ENCODE results near the gene NKAIN4.

The NKAIN4 gene

DNA sequence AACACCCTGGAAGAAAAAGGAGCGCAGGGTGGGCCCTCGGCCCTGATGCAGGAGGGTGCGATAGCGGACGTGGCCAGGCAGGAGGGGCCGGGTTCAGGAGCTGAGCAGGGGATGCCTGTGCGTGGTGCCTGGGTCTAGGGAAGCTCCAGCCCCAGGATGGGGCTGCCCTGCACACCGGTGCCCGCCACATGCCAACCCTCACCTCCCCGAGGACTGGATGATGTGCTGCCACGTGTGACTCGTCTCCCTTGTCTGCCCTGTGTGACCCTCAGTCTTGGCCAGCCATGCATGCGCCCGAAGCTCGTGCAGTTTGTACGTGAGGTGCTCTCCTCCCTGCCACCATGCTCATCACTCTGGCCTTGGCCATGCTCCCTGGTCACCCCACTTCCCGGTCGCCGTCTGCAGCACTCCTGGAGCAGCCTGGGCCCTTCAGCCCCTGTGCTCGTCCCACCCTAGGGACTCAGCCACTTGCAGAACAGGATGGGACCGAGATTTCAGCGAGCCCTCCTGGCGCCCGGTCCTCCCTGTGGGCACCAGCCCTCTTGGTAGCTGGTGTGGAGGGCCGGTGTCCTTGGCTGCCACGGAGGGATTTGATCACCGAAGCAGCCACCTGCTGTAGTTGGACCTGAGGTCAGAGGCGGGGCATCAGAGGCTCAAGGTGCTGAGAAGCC, 34.5 kb upstream of the NKAIN4 start:
- DNase-seq (ENCODE audit: extremely low read depth, low read depth): no peak
- TF ChIP-seq, protein P1, sequence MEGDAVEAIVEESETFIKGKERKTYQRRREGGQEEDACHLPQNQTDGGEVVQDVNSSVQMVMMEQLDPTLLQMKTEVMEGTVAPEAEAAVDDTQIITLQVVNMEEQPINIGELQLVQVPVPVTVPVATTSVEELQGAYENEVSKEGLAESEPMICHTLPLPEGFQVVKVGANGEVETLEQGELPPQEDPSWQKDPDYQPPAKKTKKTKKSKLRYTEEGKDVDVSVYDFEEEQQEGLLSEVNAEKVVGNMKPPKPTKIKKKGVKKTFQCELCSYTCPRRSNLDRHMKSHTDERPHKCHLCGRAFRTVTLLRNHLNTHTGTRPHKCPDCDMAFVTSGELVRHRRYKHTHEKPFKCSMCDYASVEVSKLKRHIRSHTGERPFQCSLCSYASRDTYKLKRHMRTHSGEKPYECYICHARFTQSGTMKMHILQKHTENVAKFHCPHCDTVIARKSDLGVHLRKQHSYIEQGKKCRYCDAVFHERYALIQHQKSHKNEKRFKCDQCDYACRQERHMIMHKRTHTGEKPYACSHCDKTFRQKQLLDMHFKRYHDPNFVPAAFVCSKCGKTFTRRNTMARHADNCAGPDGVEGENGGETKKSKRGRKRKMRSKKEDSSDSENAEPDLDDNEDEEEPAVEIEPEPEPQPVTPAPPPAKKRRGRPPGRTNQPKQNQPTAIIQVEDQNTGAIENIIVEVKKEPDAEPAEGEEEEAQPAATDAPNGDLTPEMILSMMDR (IDR thresholded peaks at IDR 0.05; ENCODE audit: low read depth, low read length): no peak

DNA sequence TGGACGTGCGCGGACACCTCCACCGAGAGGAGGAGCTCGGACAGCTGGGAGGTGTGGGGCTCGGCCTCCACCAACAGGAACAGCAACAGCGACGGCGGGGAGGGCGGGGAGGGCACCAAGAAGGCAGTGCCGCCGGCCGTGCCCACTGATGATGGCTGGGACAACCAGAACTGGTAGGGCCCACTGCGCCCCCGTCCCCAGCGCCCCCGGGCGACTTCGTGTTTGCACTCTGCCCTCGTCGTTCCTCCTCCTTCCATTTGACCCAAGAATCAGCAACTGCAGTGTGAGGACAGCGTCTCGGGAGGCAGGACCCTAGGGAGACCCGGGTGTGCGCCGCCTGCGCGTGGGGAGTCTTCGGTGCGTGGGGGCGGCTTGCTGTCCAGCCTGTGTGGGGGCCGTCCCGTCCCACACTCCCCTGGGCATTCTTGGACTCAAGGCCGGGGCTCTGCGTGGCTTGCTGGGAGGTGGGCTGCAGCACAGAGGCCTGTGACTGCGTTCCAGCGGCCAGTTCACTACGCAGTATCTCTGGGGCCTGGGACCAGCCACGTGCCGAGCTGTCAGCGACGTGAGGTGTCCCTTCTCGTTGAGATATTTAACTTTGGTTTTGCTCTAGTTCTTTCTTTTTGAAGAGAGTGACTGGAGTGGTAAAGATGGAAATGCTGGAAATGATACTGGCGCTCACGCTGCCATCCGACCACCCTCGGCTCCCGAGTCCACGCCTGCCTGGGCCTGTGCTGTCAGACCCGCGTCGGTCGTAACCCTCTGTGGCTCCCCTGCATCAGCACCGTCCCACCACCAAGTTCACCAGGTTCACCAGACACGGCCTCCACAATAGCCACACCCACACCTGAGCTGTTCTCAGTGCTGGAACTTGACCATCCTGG, 33.7 kb upstream of the NKAIN4 start:
- no peak for DNase-seq (ENCODE audit: extremely low read depth, low read depth)
- TF ChIP-seq, protein P1 (IDR thresholded peaks at IDR 0.05; ENCODE audit: low read depth, low read length): no peak

DNA sequence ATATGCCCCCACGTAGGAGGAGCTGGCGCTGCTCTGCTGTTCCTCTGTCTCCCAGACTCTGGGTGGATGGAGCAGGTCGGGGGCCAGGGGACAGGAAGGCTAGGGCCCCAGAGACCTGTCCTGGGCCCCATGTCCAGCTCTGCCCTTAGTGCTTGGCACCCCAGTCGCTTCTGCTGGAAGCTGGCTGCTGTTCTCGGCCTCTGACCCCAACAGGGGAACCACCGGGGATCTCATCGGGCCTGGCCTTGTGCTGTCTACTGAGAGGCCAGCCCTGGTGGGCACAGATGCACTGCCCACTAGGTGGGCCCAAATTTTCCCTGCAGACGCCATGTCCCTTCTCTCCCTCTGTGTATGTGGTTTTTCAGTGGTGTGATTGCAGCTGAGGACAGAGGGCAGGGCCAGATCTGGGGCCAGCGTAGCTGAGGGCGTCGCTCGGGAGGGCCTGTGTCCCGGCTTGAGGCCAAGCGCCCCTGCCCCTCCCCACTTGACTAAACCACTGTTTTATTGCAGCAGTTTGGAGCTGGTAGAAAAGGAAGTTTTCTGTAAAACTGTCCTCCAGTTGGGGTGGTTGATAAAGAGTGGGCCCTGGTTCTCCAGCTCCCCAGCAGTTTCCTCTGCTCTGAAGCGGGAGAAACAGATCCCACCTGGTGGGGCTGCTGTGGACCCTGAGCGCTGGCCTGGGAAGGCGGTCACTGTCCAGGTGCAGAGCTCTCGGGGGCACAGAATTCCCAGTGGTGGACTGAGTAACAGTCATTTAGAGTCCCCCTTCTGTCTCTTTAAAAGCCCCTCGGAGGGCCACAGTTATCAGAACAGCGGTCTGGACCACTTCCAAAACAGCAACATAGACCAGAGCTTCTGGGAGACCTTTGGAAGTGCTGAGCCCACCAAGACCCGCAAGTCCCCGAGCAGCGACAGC, 32.8 kb upstream of the NKAIN4 start:
- no peak for DNase-seq (ENCODE audit: extremely low read depth, low read depth)
- TF ChIP-seq, protein P1 (IDR thresholded peaks at IDR 0.05; ENCODE audit: low read depth, low read length): no peak

DNA sequence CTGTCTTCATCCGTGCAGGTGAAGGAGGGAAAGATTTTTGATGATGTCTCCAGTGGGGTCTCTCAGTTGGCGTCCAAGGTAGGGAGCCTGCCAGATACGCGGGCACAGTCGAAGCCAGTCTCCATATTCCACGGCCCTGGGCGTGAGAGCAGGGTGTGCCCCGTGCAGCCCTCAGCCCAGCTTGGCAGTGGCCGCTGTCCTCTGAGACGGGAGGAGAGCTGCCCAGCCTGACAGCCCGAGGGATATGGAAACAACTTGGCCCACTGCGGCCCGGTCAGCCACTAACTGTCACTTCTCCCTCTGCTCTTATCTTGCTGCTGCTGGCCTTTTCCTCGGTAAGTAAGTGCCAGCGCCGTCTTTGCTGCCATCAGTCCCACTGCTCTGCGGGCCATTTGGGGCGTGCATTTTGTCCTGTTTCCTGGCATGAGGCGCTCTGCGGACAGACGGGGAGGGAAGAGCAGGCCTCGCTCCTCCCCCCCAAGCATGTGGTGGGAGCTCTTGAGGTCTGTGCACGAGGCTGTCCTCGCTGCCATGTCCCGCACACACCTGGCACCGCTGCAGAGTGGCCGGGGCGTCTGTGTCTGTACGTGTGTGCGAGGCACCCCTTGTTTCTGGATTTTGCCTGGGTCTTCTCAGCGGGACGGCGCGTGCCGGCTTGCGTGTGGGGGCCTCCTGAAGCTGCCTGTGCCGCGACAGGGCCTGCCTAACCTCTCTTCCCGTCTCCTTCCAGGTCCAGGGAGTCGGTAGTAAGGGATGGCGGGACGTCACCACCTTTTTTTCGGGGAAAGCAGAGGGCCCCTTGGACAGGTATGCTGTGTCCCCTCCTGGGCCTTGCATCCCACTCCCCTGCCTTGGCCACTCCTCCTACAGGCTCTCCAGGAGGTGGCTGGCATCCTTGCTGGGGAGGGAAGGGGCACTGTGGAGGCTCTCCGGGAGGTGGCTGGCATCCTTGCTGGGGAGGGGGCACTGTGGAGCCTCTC, 31.7 kb upstream of the NKAIN4 start:
- TF ChIP-seq, protein P1 (IDR thresholded peaks at IDR 0.05; ENCODE audit: low read depth, low read length): no peak
- DNase-seq (ENCODE audit: extremely low read depth, low read depth): no peak

GRCh38 chr20:63284981-63285524, 30.8 kb upstream of the NKAIN4 start:
- TF ChIP-seq, protein P1 (IDR thresholded peaks at IDR 0.05; ENCODE audit: low read depth, low read length): no peak

DNA sequence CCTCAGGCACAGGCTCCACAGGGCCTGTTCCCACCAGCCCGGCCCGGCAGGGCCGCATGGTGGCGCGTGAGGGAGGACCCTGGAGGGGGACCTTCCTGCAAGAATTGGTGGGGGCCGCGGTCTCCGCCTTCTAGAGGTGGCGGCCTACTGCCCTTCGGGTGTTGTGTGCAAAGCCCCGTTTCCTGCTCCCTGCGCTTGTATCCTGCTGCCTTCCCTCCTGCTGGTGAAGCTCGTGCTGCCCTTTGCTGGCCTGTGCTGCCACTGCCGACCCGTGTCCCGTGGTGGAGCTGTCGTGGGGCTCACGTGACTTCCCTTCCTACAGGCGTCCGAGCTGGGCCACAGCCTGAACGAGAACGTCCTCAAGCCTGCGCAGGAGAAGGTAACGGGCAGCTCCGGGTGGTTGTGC, 30.3 kb upstream of the NKAIN4 start:
- DNase-seq (ENCODE audit: extremely low read depth, low read depth): no peak
- TF ChIP-seq, protein P1 (IDR thresholded peaks at IDR 0.05; ENCODE audit: low read depth, low read length): no peak

More at GRCh38 chr20:63284981-63285524, 30.8 kb upstream of the NKAIN4 start:
- no peak for DNase-seq (ENCODE audit: extremely low read depth, low read depth)
